Ishikawa (cell line): ENCODE data around the gene SH2D3C.

Experiments
- CEBPB ChIP-seq: IDR thresholded peaks from 2 replicates; pipeline ENCODE4 v1.6.1; 2012
- CREB1 ChIP-seq: IDR thresholded peaks from 2 replicates; pipeline ENCODE4 v1.6.1; 2012; ENCODE audit warnings: low read depth
- EGR1 ChIP-seq: IDR thresholded peaks from 2 replicates; pipeline ENCODE4 v1.6.1; 2012
- EP300 ChIP-seq: IDR thresholded peaks from 2 replicates; pipeline ENCODE4 v1.6.1; 2012; ENCODE audit warnings: borderline replicate concordance
- FOXM1 ChIP-seq: IDR thresholded peaks from 2 replicates; pipeline ENCODE4 v1.6.1; 2012; ENCODE audit warnings: low read depth, borderline replicate concordance
- NFIC ChIP-seq: IDR thresholded peaks from 2 replicates; pipeline ENCODE4 v1.6.1; 2012
- RAD21 ChIP-seq: IDR thresholded peaks from 2 replicates; pipeline ENCODE4 v1.6.1; 2012; ENCODE audit warnings: low read depth
- TAF1 ChIP-seq: IDR thresholded peaks from 2 replicates; pipeline ENCODE4 v1.6.1; 2012; ENCODE audit warnings: low read depth, mild to moderate bottlenecking
- TCF12 ChIP-seq: IDR thresholded peaks from 2 replicates; pipeline ENCODE4 v1.6.1; 2012; ENCODE audit warnings: low read depth
- TEAD4 ChIP-seq: IDR thresholded peaks from 2 replicates; pipeline ENCODE4 v1.6.1; 2012
- YY1 ChIP-seq: IDR thresholded peaks from 2 replicates; pipeline ENCODE4 v1.6.1; 2012; ENCODE audit warnings: low read depth
- ZBTB7A ChIP-seq: IDR thresholded peaks from 2 replicates; pipeline ENCODE4 v1.6.1; 2012; ENCODE audit warnings: low read depth
- TF ChIP-seq, protein P1 (sequence below): IDR thresholded peaks from 2 replicates; pipeline ENCODE4 v1.6.1; 2012; ENCODE audit warnings: low read depth, mild to moderate bottlenecking
- TF ChIP-seq, protein P2 (sequence below): IDR thresholded peaks from 2 replicates; pipeline ENCODE4 v1.6.1; 2012
- TF ChIP-seq, protein P3 (sequence below): IDR thresholded peaks from 2 replicates; pipeline ENCODE4 v1.6.1; 2012

Gene SH2D3C

DNA sequence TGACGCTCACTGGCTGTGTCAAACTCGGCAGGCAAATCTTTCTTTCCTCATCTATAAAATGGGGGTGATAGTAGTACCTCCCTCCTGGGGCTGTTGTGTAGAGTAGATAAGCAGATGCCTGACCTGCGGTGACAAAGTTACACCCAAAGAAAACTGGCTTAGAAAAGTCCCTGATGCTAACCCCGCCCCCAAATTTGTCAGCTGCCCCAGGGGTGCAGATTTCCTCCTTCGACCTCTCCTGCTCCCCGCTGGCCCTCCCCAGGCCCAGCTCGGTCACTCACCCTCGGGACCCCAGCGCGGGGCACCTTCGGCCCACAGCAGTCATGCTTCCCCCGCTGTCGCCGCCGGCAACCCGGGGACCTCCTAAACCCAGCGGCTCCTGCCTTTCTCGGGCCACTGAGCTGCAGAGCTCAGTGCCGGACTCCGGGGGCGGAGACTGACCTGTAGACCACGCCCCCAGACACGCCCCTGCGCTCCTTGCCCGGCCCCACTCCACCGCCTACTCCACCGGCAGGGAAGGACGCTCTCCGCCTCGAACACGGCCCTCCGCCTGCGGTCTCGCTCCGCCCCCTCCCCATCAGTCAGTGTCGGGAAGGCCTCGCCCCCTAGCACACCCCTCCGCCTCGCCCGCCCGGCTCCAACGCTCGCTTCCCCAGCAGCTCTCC lies 7.4 kb downstream of the SH2D3C start:
- TF ChIP-seq EGR1: 0 out of 2 replicates have a peak, but pooled peaks have one; percentile 10
- no peak for TF ChIP-seq TEAD4

DNA sequence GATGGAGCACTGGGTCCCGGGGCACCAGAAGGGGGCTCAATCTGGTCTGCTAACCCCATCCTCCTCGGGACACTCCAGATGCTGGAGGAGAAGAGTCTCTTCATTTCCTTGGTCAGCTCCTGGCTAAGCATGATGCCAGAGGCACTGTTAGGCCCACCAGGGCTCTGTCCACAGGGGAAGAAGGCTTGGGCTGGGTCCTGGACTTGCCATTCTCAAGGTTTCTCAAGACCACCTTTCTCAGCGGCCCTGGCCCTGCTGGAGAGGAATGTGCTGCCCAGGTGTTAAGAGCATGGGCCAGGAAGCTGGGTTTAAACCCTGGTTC lies 7.9 kb downstream of the SH2D3C start:
- TF ChIP-seq, protein P1, sequence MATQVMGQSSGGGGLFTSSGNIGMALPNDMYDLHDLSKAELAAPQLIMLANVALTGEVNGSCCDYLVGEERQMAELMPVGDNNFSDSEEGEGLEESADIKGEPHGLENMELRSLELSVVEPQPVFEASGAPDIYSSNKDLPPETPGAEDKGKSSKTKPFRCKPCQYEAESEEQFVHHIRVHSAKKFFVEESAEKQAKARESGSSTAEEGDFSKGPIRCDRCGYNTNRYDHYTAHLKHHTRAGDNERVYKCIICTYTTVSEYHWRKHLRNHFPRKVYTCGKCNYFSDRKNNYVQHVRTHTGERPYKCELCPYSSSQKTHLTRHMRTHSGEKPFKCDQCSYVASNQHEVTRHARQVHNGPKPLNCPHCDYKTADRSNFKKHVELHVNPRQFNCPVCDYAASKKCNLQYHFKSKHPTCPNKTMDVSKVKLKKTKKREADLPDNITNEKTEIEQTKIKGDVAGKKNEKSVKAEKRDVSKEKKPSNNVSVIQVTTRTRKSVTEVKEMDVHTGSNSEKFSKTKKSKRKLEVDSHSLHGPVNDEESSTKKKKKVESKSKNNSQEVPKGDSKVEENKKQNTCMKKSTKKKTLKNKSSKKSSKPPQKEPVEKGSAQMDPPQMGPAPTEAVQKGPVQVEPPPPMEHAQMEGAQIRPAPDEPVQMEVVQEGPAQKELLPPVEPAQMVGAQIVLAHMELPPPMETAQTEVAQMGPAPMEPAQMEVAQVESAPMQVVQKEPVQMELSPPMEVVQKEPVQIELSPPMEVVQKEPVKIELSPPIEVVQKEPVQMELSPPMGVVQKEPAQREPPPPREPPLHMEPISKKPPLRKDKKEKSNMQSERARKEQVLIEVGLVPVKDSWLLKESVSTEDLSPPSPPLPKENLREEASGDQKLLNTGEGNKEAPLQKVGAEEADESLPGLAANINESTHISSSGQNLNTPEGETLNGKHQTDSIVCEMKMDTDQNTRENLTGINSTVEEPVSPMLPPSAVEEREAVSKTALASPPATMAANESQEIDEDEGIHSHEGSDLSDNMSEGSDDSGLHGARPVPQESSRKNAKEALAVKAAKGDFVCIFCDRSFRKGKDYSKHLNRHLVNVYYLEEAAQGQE: no peak
- TF ChIP-seq RAD21: no peak
- no peak for TF ChIP-seq EGR1
- no peak for TF ChIP-seq TCF12
- no peak for TF ChIP-seq EP300
- TF ChIP-seq TAF1: no peak
- TF ChIP-seq NFIC: no peak
- TF ChIP-seq ZBTB7A: no peak
- TF ChIP-seq, protein P2, sequence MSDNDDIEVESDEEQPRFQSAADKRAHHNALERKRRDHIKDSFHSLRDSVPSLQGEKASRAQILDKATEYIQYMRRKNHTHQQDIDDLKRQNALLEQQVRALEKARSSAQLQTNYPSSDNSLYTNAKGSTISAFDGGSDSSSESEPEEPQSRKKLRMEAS: no peak
- TF ChIP-seq FOXM1: no peak
- TF ChIP-seq YY1: no peak
- no peak for TF ChIP-seq CEBPB
- TF ChIP-seq TEAD4: no peak
- TF ChIP-seq CREB1: no peak
- TF ChIP-seq, protein P3, sequence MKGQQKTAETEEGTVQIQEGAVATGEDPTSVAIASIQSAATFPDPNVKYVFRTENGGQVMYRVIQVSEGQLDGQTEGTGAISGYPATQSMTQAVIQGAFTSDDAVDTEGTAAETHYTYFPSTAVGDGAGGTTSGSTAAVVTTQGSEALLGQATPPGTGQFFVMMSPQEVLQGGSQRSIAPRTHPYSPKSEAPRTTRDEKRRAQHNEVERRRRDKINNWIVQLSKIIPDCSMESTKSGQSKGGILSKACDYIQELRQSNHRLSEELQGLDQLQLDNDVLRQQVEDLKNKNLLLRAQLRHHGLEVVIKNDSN: no peak

DNA sequence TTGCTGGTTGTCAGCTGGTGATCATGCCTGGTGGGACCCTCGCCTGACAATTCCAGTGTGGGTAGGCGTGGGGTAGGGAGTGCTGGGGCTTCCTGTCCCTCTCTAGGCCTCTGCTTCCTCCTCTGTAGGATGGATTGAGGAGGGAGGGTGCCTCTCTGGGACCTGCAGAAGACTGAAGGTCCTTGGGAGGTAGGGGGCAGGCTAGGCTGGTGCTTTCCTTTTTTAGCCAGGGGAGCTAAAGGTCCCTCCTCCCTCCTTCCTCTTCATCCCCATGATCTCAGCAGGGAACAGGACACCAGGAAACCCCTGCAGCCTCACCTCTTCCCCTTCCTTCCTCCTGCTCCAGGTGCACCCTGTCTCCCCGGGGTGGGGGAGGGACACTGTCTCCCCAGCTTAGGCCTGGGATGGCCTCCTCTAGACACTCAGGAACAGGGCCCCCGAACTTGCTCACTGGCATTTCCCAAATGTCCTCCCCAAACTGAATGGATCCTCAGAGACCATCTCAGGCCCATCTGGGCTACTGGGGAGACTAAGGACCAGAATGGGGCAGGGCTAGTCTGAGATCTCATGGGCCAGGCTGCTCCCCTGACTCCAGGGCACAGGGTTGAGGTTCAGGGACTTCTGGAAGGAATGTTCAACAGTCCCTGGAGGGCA lies 8.4 kb downstream of the SH2D3C start:
- TF ChIP-seq CEBPB (no peak), EP300 (no peak), CREB1 (no peak), YY1 (no peak), EGR1 (no peak), TAF1 (no peak), TCF12 (no peak), NFIC (no peak), RAD21 (no peak), TEAD4 (no peak), FOXM1 (no peak)
- TF ChIP-seq, protein P1: no peak
- TF ChIP-seq, protein P3: no peak
- TF ChIP-seq, protein P2: no peak

DNA sequence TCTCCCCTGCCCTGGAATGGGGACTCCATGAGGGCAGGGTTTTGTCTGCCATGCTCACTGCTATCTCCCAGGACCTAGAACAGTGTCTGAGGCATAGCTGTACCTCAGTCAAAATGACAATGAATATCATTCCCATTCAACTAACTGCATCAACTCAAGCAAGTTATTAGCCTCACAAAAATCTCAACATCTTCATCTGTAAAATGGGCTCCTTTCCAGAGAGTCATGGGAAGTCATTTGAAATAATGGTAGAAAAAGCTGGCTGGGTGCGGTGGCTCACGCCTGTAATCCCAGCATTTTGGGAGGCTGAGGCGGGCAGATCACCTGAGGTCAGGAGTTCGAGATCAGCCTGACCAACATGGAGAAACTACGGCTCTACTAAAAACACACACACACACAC lies 9.4 kb downstream of the SH2D3C start:
- TF ChIP-seq EGR1 (no peak), NFIC (no peak), RAD21 (no peak), YY1 (no peak), EP300 (no peak), TCF12 (no peak), CEBPB (no peak), FOXM1 (no peak), TAF1 (no peak)
- TF ChIP-seq, protein P1: no peak
- TF ChIP-seq, protein P3: no peak
- TF ChIP-seq, protein P2: no peak
